Hepatocyte (in vitro differentiated cells): ENCODE results near the gene BTRC. TPM values are rescaled to one million over a fixed set of nuclear protein-coding genes. Genes with fewer than 3 reads are reported as not detected.

Experiments used
- DNase-seq: peaks from one replicate; pipeline ENCODE4 v3.0.0-alpha.2; 2016; ENCODE audit warnings: low spot score
- H2AFZ ChIP-seq: fragments of 200-600 bp; sonication (generic); 2 replicates; pipeline ENCODE4 v1.6.0; 2016; ENCODE audit warnings: antibody characterized with exemption, mild to moderate bottlenecking
- H3K27ac ChIP-seq: fragments of 200-600 bp; sonication (generic); 2 replicates; pipeline ENCODE4 v1.5.1; 2016; ENCODE audit warnings: mild to moderate bottlenecking
- H3K27me3 ChIP-seq: fragments of 200-600 bp; sonication (generic); 2 replicates; pipeline ENCODE4 v1.6.1; 2016
- H3K36me3 ChIP-seq: fragments of 200-600 bp; sonication (generic); replicated peaks from 2 replicates; pipeline ENCODE4 v1.5.1; 2016; ENCODE audit warnings: low read depth; ENCODE audit not compliant: insufficient read depth
- H3K4me1 ChIP-seq: fragments of 200-600 bp; sonication (generic); 2 replicates; pipeline ENCODE4 v1.5.1; 2016; ENCODE audit warnings: mild to moderate bottlenecking, moderate library complexity; ENCODE audit not compliant: insufficient read depth
- H3K4me2 ChIP-seq: fragments of 200-600 bp; sonication (generic); 2 replicates; pipeline ENCODE4 v1.6.0; 2016
- H3K4me3 ChIP-seq: fragments of 200-600 bp; sonication (generic); 2 replicates; pipeline ENCODE4 v1.5.1; 2016; ENCODE audit warnings: mild to moderate bottlenecking
- H3K79me2 ChIP-seq: fragments of 200-600 bp; sonication (generic); 2 replicates; pipeline ENCODE4 v1.6.0; 2017; ENCODE audit warnings: mild to moderate bottlenecking
- H3K9me2 ChIP-seq: fragments of 200-600 bp; sonication (generic); replicated peaks from 2 replicates; pipeline ENCODE4 v1.6.0; 2017; ENCODE audit warnings: mild to moderate bottlenecking; ENCODE audit not compliant: insufficient read depth
- H3K9me3 ChIP-seq: fragments of 200-600 bp; sonication (generic); 2 replicates; pipeline ENCODE4 v1.5.1; 2016; ENCODE audit warnings: low read depth, mild to moderate bottlenecking
- H4K20me1 ChIP-seq: fragments of 200-600 bp; sonication (generic); 2 replicates; pipeline ENCODE4 v1.6.0; 2016; ENCODE audit warnings: mild to moderate bottlenecking; ENCODE audit not compliant: insufficient read depth, poor library complexity, severe bottlenecking
- EZH2 ChIP-seq: fragments of 200-600 bp; sonication (generic); IDR thresholded peaks from 2 replicates; pipeline ENCODE4 v1.6.1; 2016; ENCODE audit warnings: antibody characterized with exemption, mild to moderate bottlenecking, borderline replicate concordance
- EZH2phosphoT487 ChIP-seq: fragments of 200-600 bp; sonication (generic); IDR thresholded peaks from one replicate; pipeline ENCODE4 v1.6.1; 2018; ENCODE audit warnings: antibody characterized with exemption, mild to moderate bottlenecking, low read depth, moderate library complexity; ENCODE audit not compliant: unreplicated experiment, severe bottlenecking
- WGBS: methylation state at CpG from one replicate; pipeline ENCODE4 v1.1.6; 2016; ENCODE audit warnings: low lambda C conversion rate; ENCODE audit errors: missing lambda C conversion rate; 5-methylcytosine and 5-hydroxymethylcytosine counted together
- polyA plus RNA-seq: library from polyadenylated mRNA; unstranded; fragments of >200 nt; fragmentation: Nextera tagmentation; extraction: Ambion mirVana; gene quantifications from 2 replicates; pipeline ENCODE4 v1.2.1, GENCODE V29; 2016
- total RNA-seq: library from RNA; depleted of rRNA; stranded (reverse); fragments of >200 nt; gene quantifications from 2 replicates; pipeline ENCODE4 v1.2.3, GENCODE V29; 2014
- TF ChIP-seq, protein P1 (sequence below): fragments of 200-600 bp; sonication (generic); IDR thresholded peaks from 2 replicates; pipeline ENCODE4 v1.5.1; 2016; ENCODE audit warnings: antibody characterized with exemption, mild to moderate bottlenecking; ENCODE audit not compliant: poor library complexity

The BTRC gene
- total and polyA plus RNA-seq, 2 experiments from 2014 or later: 14.5 to 24.3 TPM

DNA sequence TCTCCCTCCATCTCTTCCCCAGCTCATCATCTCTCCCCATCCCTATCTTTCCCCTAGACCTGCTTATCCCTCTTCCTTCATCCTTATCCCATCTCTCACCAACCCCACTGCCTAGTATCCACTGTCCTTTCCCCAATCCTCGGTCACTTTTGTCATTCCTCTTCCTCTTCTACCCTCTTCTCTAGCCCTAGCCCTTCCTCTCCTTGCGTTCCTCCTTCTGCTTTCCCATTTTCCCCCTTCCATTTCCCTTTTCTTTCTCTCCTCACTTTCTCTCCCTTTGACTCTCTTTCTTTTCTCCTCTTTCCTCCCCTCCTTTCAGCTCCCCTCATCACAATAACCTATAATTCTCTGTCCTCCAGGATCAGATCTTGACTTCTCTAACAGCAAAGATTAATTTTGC lies 150.5 kb downstream of the BTRC start:
- no peak overlapping the region for H3K4me2 ChIP-seq
- H3K4me1 ChIP-seq: no peaks in the 10 kb centered on the region
- TF ChIP-seq EZH2phosphoT487 (no peak), EZH2 (no peak)
- TF ChIP-seq, protein P1, sequence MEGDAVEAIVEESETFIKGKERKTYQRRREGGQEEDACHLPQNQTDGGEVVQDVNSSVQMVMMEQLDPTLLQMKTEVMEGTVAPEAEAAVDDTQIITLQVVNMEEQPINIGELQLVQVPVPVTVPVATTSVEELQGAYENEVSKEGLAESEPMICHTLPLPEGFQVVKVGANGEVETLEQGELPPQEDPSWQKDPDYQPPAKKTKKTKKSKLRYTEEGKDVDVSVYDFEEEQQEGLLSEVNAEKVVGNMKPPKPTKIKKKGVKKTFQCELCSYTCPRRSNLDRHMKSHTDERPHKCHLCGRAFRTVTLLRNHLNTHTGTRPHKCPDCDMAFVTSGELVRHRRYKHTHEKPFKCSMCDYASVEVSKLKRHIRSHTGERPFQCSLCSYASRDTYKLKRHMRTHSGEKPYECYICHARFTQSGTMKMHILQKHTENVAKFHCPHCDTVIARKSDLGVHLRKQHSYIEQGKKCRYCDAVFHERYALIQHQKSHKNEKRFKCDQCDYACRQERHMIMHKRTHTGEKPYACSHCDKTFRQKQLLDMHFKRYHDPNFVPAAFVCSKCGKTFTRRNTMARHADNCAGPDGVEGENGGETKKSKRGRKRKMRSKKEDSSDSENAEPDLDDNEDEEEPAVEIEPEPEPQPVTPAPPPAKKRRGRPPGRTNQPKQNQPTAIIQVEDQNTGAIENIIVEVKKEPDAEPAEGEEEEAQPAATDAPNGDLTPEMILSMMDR: no peak
- WGBS: 93% methylated on average over 2 of the region's 2 CpGs
- H3K9me2 ChIP-seq: no peaks in the 10 kb centered on the region
- H2AFZ ChIP-seq: no peak overlapping the region
- no peaks in the 10 kb centered on the region for H3K79me2 ChIP-seq
- no peak overlapping the region for H3K4me3 ChIP-seq
- H3K27ac ChIP-seq: no peak overlapping the region
- H3K9me3 ChIP-seq: no peaks in the 10 kb centered on the region
- no peaks in the 10 kb centered on the region for H4K20me1 ChIP-seq
- DNase-seq: no peak
- no peaks in the 10 kb centered on the region for H3K27me3 ChIP-seq
- H3K36me3 ChIP-seq: no peaks in the 10 kb centered on the region

DNA sequence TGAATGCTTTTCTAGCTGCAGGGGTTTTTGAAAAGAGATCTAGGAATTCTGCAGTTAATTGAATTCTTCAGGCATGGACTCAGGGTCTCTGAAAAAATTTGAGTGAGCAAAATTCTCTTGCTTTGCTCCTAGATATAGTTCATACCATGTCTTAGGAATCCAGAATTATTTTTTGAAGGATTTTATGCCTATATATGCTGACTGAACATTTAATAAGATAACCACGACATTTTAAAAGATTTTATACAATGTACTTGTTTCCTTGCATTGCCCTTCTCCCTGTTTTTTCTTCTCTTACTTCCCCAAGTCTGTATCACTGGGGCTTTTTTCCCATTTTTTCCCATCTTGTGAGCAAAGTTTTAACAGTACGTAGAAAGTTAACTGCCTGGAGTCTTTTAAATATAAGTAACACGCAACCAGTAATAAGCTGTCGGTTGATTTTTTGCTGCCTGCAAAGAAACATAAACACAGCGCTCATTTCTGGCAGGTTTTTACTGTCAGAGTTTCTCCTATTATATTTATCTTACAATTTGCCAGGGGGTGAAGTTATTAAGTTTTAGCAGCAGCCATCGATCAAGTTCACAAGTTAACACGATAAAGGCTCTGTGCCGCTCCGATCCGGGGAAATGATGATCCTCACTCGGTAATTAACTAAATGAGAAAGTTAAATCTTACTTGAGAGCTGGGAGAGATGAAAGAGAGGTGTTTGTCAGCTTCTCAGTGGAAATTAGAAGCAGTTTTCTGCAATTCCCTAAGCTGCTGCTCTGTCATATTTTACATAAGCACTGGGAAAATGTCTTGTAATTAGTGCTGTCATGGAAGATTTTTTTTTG lies 153.1 kb downstream of the BTRC start:
- no peaks in the 10 kb centered on the region for H4K20me1 ChIP-seq
- 74% methylated on average over 11 of the region's 11 CpGs for WGBS
- no peak overlapping the region for H2AFZ ChIP-seq
- no peak for TF ChIP-seq EZH2
- TF ChIP-seq EZH2phosphoT487: no peak
- TF ChIP-seq, protein P1: no peak
- no peaks in the 10 kb centered on the region for H3K4me1 ChIP-seq
- no peaks in the 10 kb centered on the region for H3K9me3 ChIP-seq
- no peaks in the 10 kb centered on the region for H3K36me3 ChIP-seq
- no peaks in the 10 kb centered on the region for H3K9me2 ChIP-seq
- H3K4me3 ChIP-seq: no peak overlapping the region
- no peak for DNase-seq
- no peaks in the 10 kb centered on the region for H3K27me3 ChIP-seq
- no peak overlapping the region for H3K27ac ChIP-seq
- no peak overlapping the region for H3K4me2 ChIP-seq
- H3K79me2 ChIP-seq: no peaks in the 10 kb centered on the region

DNA sequence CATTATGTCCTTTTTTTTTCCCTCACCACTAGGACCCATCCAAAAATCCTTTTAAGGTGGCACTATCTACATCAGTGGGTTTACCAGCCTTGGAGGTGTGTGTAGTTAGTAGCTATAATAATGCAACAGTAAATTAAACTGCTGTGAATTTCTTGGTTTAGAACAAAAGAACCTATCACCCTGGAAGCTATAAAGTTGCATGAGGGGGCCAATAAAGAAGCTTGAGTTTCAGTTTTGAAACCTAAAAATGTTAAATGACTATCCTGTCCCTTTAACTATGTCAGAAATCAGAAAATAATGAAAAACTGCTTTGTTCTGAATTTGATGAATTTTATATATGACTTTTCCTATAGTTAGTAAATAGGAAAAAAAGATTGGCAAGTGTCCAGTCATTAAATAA lies 153.9 kb downstream of the BTRC start:
- Histone ChIP-seq H4K20me1 (no peaks in the 10 kb centered on the region), H3K4me1 (no peaks in the 10 kb centered on the region), H2AFZ (no peak overlapping the region), H3K9me2 (no peaks in the 10 kb centered on the region), H3K4me2 (no peak overlapping the region), H3K27me3 (no peaks in the 10 kb centered on the region), H3K9me3 (no peaks in the 10 kb centered on the region), H3K4me3 (no peak overlapping the region), H3K27ac (no peak overlapping the region), H3K36me3 (no peaks in the 10 kb centered on the region), H3K79me2 (no peaks in the 10 kb centered on the region)
- TF ChIP-seq EZH2 (no peak), EZH2phosphoT487 (no peak)
- TF ChIP-seq, protein P1: no peak
- no peak for DNase-seq

DNA sequence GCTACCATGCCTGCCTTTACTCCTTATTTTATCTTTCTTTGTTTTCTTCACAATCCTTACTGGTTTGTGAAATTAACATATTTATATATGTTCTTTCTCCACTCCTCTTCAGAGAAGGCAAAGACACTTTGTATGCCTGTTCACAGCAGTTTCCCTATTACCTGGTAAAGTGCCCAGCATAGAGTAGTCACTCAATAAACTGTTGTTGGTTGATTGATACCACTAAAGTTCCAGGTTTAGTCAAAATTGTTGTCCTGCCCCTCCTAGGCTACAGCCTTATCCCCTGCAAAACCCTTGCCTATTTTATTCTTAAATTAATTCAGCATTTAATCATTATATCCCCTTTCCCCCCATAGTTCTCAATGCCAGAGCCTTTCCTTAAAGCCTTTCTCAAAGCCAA lies 158.0 kb downstream of the BTRC start:
- H2AFZ ChIP-seq: no peak overlapping the region
- TF ChIP-seq, protein P1: no peak
- TF ChIP-seq EZH2phosphoT487 (no peak), EZH2 (no peak)

More for the DNA sequence above, 158.0 kb downstream of the BTRC start:
- no peak overlapping the region for H3K4me2 ChIP-seq
- H3K9me3 ChIP-seq: peaks cover 5% of the 10 kb centered on the region
- no peaks in the 10 kb centered on the region for H3K4me1 ChIP-seq
- no peaks in the 10 kb centered on the region for H3K9me2 ChIP-seq
- H3K36me3 ChIP-seq: no peaks in the 10 kb centered on the region
- DNase-seq: no peak
- no peak overlapping the region for H3K4me3 ChIP-seq
- H3K27me3 ChIP-seq: no peaks in the 10 kb centered on the region
- no peaks in the 10 kb centered on the region for H4K20me1 ChIP-seq
- no peak overlapping the region for H3K27ac ChIP-seq
- no peaks in the 10 kb centered on the region for H3K79me2 ChIP-seq
